Dendritic cell treated with granulocyte-macrophage colony-stimulating factor and Interleukin-4, amounts not matched to agents 40 ng/mL and 50 ng/mL, for 4 days (primary cell): Measurements from ENCODE around the gene THEMIS.

Experiments
- H3K27ac Mint-ChIP-seq: one replicate; pipeline ENCODE4 v1.8.0; 2022; ENCODE audit warnings: mild to moderate bottlenecking, mixed read lengths
- H3K27me3 Mint-ChIP-seq: one replicate; pipeline ENCODE4 v1.8.0; 2022; ENCODE audit warnings: mild to moderate bottlenecking, mixed read lengths
- H3K36me3 Mint-ChIP-seq: one replicate; pipeline ENCODE4 v1.8.0; 2022; ENCODE audit warnings: low read depth, mixed read lengths
- H3K4me1 Mint-ChIP-seq: one replicate; pipeline ENCODE4 v1.8.0; 2022; ENCODE audit warnings: low read depth, mixed read lengths
- H3K4me3 Mint-ChIP-seq: one replicate; pipeline ENCODE4 v1.8.0; 2022; ENCODE audit warnings: mild to moderate bottlenecking, moderate library complexity, mixed read lengths
- H3K9me3 Mint-ChIP-seq: one replicate; pipeline ENCODE4 v1.8.0; 2022; ENCODE audit warnings: mixed read lengths
- intact Hi-C: fragments of 100-400 bp; cut with micrococcal nuclease; formaldehyde crosslinking; loops from one replicate; pipeline ENCODE4 v1.15.0; 2022

Gene THEMIS

DNA sequence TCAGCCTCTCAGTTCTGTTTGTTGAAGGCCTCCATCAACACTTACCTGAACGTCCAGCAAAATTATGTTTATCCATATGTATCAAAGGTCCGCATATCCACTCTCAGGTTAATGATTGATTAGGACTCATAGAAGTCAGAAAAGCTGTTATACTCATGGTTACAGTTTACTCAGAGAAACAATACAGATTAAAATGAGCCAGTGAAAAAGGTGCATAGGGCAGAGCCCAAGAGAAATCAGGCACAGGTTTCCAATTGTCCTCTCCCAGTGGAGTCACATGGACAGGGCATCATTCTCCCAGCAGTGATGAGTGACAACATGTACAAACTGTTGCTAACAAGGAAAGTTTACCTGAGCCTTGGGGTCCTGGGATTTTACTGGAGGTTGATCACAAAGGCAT lies 36.2 kb downstream of the THEMIS start:
- H3K27me3 Mint-ChIP-seq, result no peaks in the 10 kb centered on the region
- H3K9me3 Mint-ChIP-seq, result no peaks in the 10 kb centered on the region
- intact Hi-C loops, result no loop called here
- H3K4me3 Mint-ChIP-seq, result no peak overlapping the region
- H3K4me1 Mint-ChIP-seq, result no peaks in the 10 kb centered on the region
- H3K36me3 Mint-ChIP-seq, result no peaks in the 10 kb centered on the region
- no peak overlapping the region for H3K27ac Mint-ChIP-seq

DNA sequence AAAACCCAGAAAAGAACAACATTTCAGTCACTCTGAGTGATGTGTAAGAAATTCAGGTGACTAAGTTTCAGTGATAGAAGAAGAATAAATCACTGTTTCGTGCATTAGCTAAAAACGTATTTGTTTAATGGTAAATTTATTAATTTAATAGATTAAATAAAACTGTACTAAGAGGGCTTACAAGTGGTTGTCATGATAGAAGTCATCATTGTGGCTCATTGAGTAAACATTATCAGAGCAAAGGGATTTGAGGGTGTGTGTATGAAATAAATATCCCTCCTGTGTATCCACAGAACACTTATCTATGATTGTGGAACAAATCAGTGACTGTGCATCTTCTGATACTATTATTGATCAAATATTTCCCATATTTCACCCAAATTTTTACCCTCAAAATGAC lies 40.1 kb downstream of the THEMIS start:
- Mint-ChIP-seq H3K4me3 (no peak overlapping the region), H3K27me3 (no peaks in the 10 kb centered on the region), H3K9me3 (no peaks in the 10 kb centered on the region), H3K27ac (no peak overlapping the region), H3K4me1 (no peaks in the 10 kb centered on the region), H3K36me3 (no peaks in the 10 kb centered on the region)
- intact Hi-C loops, result no loop called here

DNA sequence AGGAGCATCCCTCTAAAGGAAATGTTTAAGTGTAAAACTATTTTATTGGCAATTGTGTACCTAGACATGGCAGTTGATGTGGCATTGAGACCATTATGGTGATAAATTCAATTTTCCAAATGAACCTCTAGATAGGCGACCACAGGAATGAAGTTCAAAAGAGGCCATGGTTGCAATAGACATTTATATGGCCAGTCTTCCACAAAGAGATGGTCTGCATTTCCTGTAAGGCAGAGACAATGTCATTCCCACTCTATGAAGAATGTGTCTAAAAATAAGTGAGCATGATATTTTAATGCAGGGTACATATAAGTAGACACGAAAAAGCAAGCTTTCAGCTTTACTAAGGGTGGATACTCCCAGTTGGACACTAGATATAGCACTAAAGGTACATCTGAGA lies 40.9 kb downstream of the THEMIS start:
- no peak overlapping the region for H3K4me3 Mint-ChIP-seq
- H3K9me3 Mint-ChIP-seq, result no peaks in the 10 kb centered on the region
- H3K36me3 Mint-ChIP-seq, result no peaks in the 10 kb centered on the region
- H3K27me3 Mint-ChIP-seq, result no peaks in the 10 kb centered on the region
- no peaks in the 10 kb centered on the region for H3K4me1 Mint-ChIP-seq
- intact Hi-C loops, result no loop called here
- H3K27ac Mint-ChIP-seq, result no peak overlapping the region

DNA sequence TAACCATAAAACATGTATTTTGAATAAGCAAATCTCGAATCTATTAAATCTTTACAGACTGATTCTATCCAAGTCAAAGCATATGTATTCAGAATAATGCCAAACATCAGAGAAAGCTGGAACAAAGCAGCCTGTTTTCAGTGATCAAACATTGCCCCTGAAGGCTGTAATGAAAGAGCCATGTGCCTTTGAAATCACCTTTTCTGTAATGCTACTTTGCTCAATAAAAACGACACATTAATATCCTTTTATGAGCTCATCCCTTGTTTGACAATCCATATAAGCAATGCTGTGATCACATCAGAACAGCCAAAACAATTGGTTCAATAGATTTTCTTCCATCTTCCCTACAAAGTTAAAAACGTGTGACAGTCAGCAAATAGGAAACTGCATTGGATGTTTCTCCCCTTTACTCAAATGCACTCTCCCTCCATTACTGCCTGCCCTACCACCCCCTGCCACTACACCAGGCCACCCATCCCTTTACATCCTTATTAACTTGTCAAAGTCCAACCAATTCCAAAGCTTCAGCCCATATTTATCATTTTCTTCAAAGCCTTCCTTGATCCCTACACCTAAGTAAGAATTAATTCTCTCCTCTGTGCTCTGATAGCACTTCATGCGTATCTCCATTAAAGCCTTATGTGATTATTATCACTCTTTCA lies 42.0 kb downstream of the THEMIS start:
- Mint-ChIP-seq H3K27me3 (no peaks in the 10 kb centered on the region), H3K4me1 (no peaks in the 10 kb centered on the region), H3K4me3 (no peak overlapping the region), H3K9me3 (no peaks in the 10 kb centered on the region), H3K36me3 (no peaks in the 10 kb centered on the region), H3K27ac (no peak overlapping the region)
- intact Hi-C loops, result no loop called here

DNA sequence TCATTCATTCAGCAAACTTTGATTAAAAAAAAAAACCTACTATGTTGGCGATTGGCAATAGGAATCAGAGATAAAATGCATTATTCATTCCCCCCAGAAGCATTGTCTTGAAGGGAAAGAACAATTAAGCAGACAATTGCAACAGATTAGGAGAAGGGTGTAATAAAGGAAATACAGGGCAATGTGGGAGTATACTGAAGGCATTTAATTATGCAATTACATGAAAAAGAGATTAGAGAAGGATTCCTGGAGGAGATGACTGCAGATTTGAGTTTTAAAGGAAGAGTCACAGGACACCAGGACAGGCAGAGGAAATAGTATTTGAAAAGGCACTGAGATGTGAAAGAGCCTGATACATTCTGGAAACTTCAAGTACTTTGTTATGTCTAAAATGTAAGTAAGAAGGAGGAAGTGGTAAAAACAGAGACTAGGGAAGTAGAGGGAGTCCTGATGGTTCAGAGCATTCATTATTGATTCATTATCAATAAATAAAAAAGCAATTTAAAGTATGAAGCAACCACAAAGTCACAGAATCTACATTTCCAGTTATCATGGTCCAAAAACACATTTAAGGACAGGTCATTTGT lies 43.7 kb downstream of the THEMIS start:
- Mint-ChIP-seq H3K36me3 (no peaks in the 10 kb centered on the region), H3K4me3 (no peak overlapping the region), H3K27me3 (no peaks in the 10 kb centered on the region), H3K4me1 (no peaks in the 10 kb centered on the region), H3K27ac (no peak overlapping the region), H3K9me3 (no peaks in the 10 kb centered on the region)
- intact Hi-C loops, result no loop called here

DNA sequence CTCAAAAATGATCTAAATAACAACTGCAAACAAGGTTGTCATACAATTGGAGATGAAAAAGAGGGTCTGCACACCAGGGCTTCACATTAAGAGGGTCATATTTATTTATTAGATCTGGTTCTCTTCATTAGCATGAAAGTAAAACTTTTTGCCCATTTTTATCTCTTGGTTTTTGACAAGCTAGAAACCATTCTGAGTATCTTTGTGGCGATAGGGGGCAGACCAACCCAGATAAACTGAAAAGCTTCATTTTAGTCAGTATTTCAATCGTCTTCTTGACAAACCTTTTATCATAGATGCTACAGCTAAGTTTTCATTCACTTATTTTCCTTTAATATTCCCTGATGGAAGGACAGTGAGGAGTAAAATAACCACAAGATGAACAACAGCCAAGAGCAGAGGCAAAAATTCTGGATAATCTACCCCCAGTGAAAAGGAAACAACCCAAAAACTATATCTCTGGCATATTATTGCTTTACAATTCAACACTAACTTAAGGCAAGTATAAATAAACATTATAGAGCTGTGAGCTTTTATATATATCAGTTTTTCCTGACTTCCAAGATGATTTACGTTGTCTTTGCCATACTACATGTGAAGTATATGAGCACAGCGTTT lies 45.2 kb downstream of the THEMIS start:
- Mint-ChIP-seq H3K4me1 (no peaks in the 10 kb centered on the region), H3K27ac (no peak overlapping the region), H3K36me3 (no peaks in the 10 kb centered on the region), H3K4me3 (no peak overlapping the region), H3K27me3 (no peaks in the 10 kb centered on the region), H3K9me3 (no peaks in the 10 kb centered on the region)
- intact Hi-C loops, result no loop called here

DNA sequence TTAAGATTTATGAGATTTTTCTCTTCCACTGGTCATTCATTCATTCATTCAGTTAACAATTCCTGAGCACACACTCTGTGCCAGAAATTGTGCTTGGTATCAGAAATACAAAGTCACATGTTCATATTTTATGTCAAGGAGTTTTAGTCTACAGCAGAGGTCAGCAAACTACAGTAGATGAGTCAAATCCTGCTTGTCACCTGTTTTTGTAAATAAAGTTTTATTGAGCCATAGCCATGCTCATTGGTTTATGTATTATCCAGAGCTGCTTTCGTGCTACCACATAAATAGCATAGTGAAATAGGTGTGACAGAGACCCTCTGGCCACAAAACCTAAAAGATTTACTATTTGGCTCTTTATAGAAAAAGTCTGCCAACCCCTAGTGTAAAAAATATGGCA lies 46.8 kb downstream of the THEMIS start:
- H3K4me3 Mint-ChIP-seq, result no peak overlapping the region
- H3K36me3 Mint-ChIP-seq, result no peaks in the 10 kb centered on the region
- H3K4me1 Mint-ChIP-seq, result no peaks in the 10 kb centered on the region
- no peak overlapping the region for H3K27ac Mint-ChIP-seq
- H3K27me3 Mint-ChIP-seq, result no peaks in the 10 kb centered on the region
- intact Hi-C loops, result no loop called here
- H3K9me3 Mint-ChIP-seq, result no peaks in the 10 kb centered on the region

DNA sequence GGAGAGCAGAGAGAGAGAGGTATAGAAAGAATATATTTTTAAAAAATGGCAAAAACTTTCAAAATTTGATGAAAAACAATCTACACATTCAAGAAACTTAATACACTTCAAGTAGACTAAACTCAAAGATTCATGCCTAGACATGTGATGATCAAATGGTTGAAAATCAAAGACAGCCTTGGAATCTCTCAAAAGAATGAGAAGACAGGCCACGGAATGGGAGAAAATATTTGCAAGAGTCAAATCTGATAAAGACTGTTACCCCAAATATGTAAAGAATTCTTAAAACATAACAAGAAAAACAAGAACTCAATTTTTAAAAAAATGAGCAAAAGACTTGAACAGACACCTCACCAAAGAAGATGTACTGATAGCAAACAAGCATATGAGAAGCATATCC lies 49.7 kb downstream of the THEMIS start:
- intact Hi-C loops, result no loop called here
- no peaks in the 10 kb centered on the region for H3K36me3 Mint-ChIP-seq
- H3K9me3 Mint-ChIP-seq, result no peaks in the 10 kb centered on the region
- H3K4me3 Mint-ChIP-seq, result no peak overlapping the region
- H3K27me3 Mint-ChIP-seq, result no peaks in the 10 kb centered on the region
- no peak overlapping the region for H3K27ac Mint-ChIP-seq
- no peaks in the 10 kb centered on the region for H3K4me1 Mint-ChIP-seq

DNA sequence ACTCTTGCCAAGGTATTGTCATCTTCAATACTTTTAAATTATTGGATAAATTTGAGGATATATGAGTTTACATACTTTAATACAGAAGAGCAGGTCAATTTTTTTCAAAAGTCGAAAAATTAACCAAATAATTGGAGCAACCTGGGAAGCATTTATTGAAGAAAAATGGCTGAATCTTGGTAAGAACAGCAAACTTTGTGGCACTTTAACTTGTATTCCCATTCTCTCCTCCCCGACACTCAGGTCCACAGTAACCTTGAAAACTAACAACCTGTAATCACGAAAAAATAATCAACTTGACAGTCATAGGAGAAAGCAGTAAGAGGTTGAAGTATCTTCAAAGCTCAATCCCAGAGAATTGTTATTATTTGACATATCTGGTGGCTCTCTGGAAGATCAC lies 55.6 kb downstream of the THEMIS start:
- Mint-ChIP-seq H3K36me3 (no peaks in the 10 kb centered on the region), H3K4me1 (no peaks in the 10 kb centered on the region), H3K9me3 (no peaks in the 10 kb centered on the region), H3K27ac (no peak overlapping the region), H3K4me3 (no peak overlapping the region), H3K27me3 (no peaks in the 10 kb centered on the region)
- intact Hi-C loops, result no loop called here

DNA sequence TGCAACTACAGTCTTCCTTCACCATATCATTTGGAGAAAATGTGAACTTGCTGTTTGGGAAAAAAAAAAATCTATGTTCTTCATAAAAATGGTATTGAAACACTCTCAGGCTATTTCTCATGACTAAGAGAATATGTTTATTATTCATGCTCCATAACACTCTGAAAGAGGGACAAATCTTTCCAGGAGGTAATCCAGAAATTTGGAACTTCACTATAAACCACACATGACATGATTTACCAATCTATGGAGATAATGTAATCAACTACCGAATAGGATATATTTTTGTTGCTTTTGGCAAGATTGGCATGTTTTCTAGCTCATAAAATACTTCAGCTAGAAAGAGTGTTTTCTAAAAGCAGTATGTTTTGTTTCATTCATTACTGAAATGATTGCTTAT lies 56.3 kb downstream of the THEMIS start:
- Mint-ChIP-seq H3K4me1 (no peaks in the 10 kb centered on the region), H3K27ac (no peak overlapping the region), H3K27me3 (no peaks in the 10 kb centered on the region), H3K36me3 (no peaks in the 10 kb centered on the region), H3K9me3 (no peaks in the 10 kb centered on the region), H3K4me3 (no peak overlapping the region)
- intact Hi-C loops, result no loop called here

DNA sequence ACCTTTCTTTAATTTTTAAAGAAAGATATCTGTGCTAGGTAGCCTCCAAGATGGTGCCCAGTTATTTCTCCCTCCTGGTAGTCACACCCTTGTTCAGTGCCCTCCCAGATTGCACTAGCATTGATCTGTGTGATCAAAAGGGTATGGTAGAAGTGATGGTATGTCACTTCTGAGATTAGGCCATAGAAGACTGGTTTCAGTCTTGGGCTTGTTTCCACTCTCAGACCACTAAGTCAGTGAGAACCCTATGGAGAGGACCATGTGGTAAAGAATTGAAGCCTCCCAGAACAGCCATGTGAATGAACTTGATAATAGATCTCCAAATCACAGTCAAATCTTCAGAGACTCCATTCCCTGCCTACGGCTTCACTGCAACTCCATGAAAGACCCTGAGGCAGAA lies 57.3 kb downstream of the THEMIS start:
- Mint-ChIP-seq H3K27ac (no peak overlapping the region), H3K4me3 (no peak overlapping the region), H3K9me3 (no peaks in the 10 kb centered on the region), H3K36me3 (no peaks in the 10 kb centered on the region), H3K4me1 (no peaks in the 10 kb centered on the region), H3K27me3 (no peaks in the 10 kb centered on the region)
- intact Hi-C loops, result no loop called here

DNA sequence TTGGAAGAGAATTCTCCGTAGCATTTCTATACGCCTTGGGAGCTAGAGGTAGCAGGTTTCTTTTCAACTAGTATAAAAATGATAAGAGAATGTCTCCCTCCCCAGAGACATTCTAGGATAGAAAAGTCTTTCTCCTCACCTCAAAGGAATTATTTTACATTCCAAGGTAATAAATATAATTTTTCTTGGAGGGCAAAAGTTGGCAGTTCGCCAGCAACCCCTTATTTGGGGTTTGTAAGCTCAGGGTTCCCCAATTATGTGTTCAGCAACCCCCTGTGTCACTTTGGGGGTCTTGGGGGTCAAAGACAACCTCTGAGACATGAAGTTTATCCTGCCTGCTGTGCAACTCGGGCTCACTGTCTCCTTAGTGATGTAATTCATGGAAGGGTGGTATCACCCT lies 58.3 kb downstream of the THEMIS start:
- Mint-ChIP-seq H3K36me3 (no peaks in the 10 kb centered on the region), H3K27ac (no peak overlapping the region), H3K4me3 (no peak overlapping the region), H3K27me3 (no peaks in the 10 kb centered on the region), H3K4me1 (no peaks in the 10 kb centered on the region), H3K9me3 (no peaks in the 10 kb centered on the region)
- intact Hi-C loops, result no loop called here

DNA sequence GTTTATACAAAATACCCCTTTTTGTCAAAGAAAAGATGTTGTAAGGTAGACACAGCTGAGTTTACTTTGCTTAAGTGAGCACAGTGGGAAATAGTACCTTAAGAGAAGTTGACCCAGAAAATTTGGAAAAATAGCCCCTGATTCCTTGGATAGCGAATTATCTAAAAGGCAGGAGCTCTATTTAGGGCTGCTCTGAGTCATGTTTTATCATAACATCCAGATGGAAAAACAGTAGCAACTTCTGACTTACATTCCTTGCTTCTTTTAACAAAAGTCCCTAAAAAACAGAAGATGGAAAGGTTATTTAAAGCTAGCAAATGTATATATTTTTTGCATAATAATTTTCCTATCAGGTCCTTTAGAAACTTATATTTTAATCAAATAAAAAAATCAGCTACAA lies 59.0 kb downstream of the THEMIS start:
- Mint-ChIP-seq H3K27me3 (no peaks in the 10 kb centered on the region), H3K36me3 (no peaks in the 10 kb centered on the region), H3K9me3 (no peaks in the 10 kb centered on the region), H3K27ac (no peak overlapping the region), H3K4me1 (no peaks in the 10 kb centered on the region), H3K4me3 (no peak overlapping the region)
- intact Hi-C loops, result no loop called here

DNA sequence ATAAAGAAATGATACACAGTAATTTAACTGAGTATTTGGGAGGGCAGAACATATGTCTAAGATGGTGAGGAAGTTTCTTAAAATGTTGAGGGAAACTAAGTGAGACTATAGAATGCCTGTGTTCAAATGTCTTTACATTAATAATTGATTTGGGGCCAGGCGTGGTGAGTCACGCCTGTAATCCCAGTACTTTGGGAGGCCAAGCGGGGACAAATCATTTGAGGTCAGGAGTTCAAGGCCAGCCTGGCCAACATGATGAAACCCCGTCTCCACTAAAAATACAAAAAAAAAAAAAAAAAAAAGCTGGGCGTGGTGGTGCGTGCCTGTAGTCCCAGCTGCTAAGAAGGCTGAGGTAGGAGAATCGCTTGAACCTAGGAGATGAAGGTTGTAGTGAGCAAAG lies 66.7 kb downstream of the THEMIS start:
- Mint-ChIP-seq H3K4me3 (no peak overlapping the region), H3K4me1 (no peaks in the 10 kb centered on the region), H3K27ac (no peak overlapping the region), H3K9me3 (no peaks in the 10 kb centered on the region), H3K27me3 (no peaks in the 10 kb centered on the region), H3K36me3 (no peaks in the 10 kb centered on the region)
- intact Hi-C loops, result no loop called here

DNA sequence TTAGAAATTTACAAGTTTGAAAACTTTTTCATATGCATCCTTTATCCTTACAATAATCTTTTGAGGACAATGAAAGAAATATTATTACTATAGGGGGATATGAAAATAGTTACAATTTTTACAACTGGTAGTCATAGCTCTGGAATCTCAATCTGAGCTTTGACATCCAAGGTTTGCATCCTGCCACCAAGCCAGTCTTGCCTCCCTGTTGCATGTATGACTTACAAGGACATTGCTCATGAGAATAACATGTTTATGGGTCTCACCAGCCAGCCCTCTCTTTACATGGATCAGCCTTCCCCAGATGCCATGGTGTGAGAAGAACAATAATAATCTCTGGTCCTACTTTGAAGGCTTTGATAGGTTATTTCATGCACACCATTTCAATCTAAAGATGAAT lies 67.5 kb downstream of the THEMIS start:
- no peaks in the 10 kb centered on the region for H3K36me3 Mint-ChIP-seq

More for the DNA sequence above, 67.5 kb downstream of the THEMIS start:
- H3K4me3 Mint-ChIP-seq, result no peak overlapping the region
- H3K27ac Mint-ChIP-seq, result no peak overlapping the region
- no peaks in the 10 kb centered on the region for H3K27me3 Mint-ChIP-seq
- intact Hi-C loops, result no loop called here
- no peaks in the 10 kb centered on the region for H3K4me1 Mint-ChIP-seq
- H3K9me3 Mint-ChIP-seq, result no peaks in the 10 kb centered on the region
